ENCODE results near the gene MRPS27. TPM values are rescaled to one million over a fixed set of nuclear protein-coding genes. Genes with fewer than 3 reads are reported as not detected.

MRPS27 gene
- total RNA-seq = 72.2 TPM

DNA sequence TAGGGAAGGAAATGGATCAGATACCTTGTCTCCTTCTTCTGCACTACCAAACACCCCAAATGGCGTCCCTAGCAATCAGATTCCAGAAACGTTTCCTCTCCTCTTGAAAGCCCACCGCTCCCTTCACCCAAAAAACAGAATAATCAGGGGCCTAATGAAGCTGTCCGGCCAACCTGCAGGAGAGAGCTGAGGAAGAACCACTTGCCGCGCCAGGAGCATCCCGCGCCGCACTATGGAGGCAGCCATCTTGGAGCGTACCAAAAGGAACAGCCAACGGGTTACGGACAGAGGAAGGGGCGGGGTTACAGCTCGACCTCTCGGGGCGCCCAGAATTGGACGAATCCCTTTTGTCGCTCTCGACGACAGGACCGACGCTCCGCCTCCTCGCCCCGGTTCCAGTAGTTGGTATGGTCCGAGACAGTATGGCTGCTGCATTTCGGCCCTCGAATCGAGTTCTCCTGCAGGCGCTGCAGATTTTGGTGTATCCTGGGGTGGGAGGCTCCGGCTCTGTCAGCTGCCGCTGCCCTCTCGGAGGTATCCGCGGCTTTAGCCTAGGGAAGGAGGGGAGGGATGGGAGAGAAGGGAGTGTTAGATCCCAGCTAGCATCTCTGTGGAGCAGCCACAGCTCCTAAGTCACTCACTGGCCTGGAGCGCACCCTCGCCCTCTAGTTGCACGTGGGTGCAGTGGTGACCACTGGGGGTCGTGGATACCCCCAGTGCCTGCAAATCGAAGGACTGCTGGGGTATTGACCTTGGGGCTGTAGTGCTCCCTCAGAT is at the start of gene MRPS27, which contains the start of gene PTCD2:
MRPS27 (minus strand) TSS at position 265 of the 777 bp plus-strand sequence; CDS start at position 246, 19 bp downstream.
PTCD2 (plus strand) TSS at position 398 of the 777 bp plus-strand sequence; CDS start at position 408, 10 bp downstream.

Small RNA genes lying within 50 kb of the gene (small RNA-seq; reads per million reads assigned to genes)
- gene MIR4803 (not detected), gene RN7SL153P (not detected)

Other genes with a start within 250 kb of the MRPS27 start
- 781 TPM for gene MAP1B, start 212.8 kb downstream of the MRPS27 start, total RNA-seq
- gene PTCD2, start 133 bp upstream of the MRPS27 start, total RNA-seq = 8.5 TPM
- 2.1 TPM for gene ZNF366, start 187.2 kb upstream of the MRPS27 start, total RNA-seq